SJSA1 (cell line): ENCODE measurements around the gene MS4A15. TPM values are rescaled to one million over a fixed set of nuclear protein-coding genes. Genes with fewer than 3 reads are reported as not detected.

Experiments
- DNase-seq, 2 experiments: peaks; one replicate each; pipeline ENCODE4 v3.0.0-alpha.2; 2015 to 2020; ENCODE audit warnings: low spot score in 2 of 2, low read depth in 1 of 2
- H3K27ac ChIP-seq: fragments of 250-450 bp; sonication (Bioruptor Pico); 2 replicates; pipeline ENCODE4 v1.5.1; 2020; ENCODE audit warnings: mild to moderate bottlenecking, moderate library complexity
- H3K27me3 ChIP-seq: fragments of 250-450 bp; sonication (Bioruptor Pico); replicated peaks from 2 replicates; pipeline ENCODE4 v1.5.1; 2020; ENCODE audit warnings: mild to moderate bottlenecking, moderate library complexity
- H3K36me3 ChIP-seq: fragments of 250-450 bp; sonication (Bioruptor Pico); 2 replicates; pipeline ENCODE4 v1.5.1; 2020; ENCODE audit warnings: mild to moderate bottlenecking
- H3K4me1 ChIP-seq: fragments of 250-450 bp; sonication (Bioruptor Pico); replicated peaks from 2 replicates; pipeline ENCODE4 v1.6.1; 2021; ENCODE audit warnings: mild to moderate bottlenecking
- H3K4me3 ChIP-seq: fragments of 250-450 bp; sonication (Bioruptor Pico); 2 replicates; pipeline ENCODE4 v1.5.1; 2020; ENCODE audit warnings: mild to moderate bottlenecking
- H3K9me3 ChIP-seq: fragments of 250-450 bp; sonication (Bioruptor Pico); replicated peaks from 2 replicates; pipeline ENCODE4 v1.5.1; 2020; ENCODE audit warnings: mild to moderate bottlenecking
- total RNA-seq: library from RNA; depleted of rRNA; stranded (reverse); fragments of >200 nt; shearing (Covaris generic); gene quantifications from 2 replicates; pipeline ENCODE4 v1.2.3, GENCODE V29; 2014

The MS4A15 gene
- total RNA-seq, 1 experiment from 2014 or later, result not detected

- H3K4me1 ChIP-seq, result peaks cover 25% of the 10 kb centered on the region
- DNase-seq, result peak; percentile 86 to 92
- H3K27ac ChIP-seq, result peak overlapping the region; percentile 59
- no peak overlapping the region for H3K4me3 ChIP-seq
- peaks cover 12% of the 10 kb centered on the region for H3K9me3 ChIP-seq
- no peaks in the 10 kb centered on the region for H3K36me3 ChIP-seq
- no peaks in the 10 kb centered on the region for H3K27me3 ChIP-seq
Measured at GRCh38 chr11:60786811-60787567, 30.3 kb downstream of the MS4A15 start.

GRCh38 chr11:60788401-60789125 lies 31.9 kb downstream of the MS4A15 start:
- no peak for DNase-seq
- Histone ChIP-seq H3K27ac (no peak overlapping the region), H3K4me1 (peaks cover 25% of the 10 kb centered on the region), H3K4me3 (no peak overlapping the region), H3K9me3 (peaks cover 12% of the 10 kb centered on the region), H3K36me3 (no peaks in the 10 kb centered on the region), H3K27me3 (peaks cover 2% of the 10 kb centered on the region; the same call in 1 of the 2 replicates)

GRCh38 chr11:60790726-60791125 lies 34.1 kb downstream of the MS4A15 start:
- Histone ChIP-seq H3K27me3 (peaks cover 2% of the 10 kb centered on the region; the same call in 1 of the 2 replicates), H3K4me1 (peaks cover 20% of the 10 kb centered on the region), H3K4me3 (no peak overlapping the region), H3K36me3 (no peaks in the 10 kb centered on the region), H3K9me3 (peaks cover 12% of the 10 kb centered on the region), H3K27ac (no peak overlapping the region)
- no peak for DNase-seq

GRCh38 chr11:60791153-60791933 lies 34.7 kb downstream of the MS4A15 start:
- DNase-seq, result no peak
- H3K36me3 ChIP-seq, result no peaks in the 10 kb centered on the region
- H3K9me3 ChIP-seq, result peaks cover 12% of the 10 kb centered on the region
- no peak overlapping the region for H3K27ac ChIP-seq
- peaks cover 2% of the 10 kb centered on the region; the same call in 1 of the 2 replicates for H3K27me3 ChIP-seq
- no peak overlapping the region for H3K4me3 ChIP-seq
- H3K4me1 ChIP-seq, result peaks cover 14% of the 10 kb centered on the region

GRCh38 chr11:60792521-60792920 lies 35.9 kb downstream of the MS4A15 start:
- Histone ChIP-seq H3K36me3 (no peaks in the 10 kb centered on the region), H3K27me3 (peaks cover 2% of the 10 kb centered on the region; the same call in 1 of the 2 replicates), H3K4me1 (peaks cover 2% of the 10 kb centered on the region), H3K27ac (no peak overlapping the region), H3K4me3 (no peak overlapping the region), H3K9me3 (peaks cover 12% of the 10 kb centered on the region)
- no peak for DNase-seq

- no peaks in the 10 kb centered on the region for H3K36me3 ChIP-seq
- no peak for DNase-seq
- H3K27me3 ChIP-seq, result peaks cover 15% of the 10 kb centered on the region
Measured at GRCh38 chr11:60795291-60795690, 38.6 kb downstream of the MS4A15 start.

GRCh38 chr11:60797846-60798630 lies 41.4 kb downstream of the MS4A15 start:
- no peak overlapping the region for H3K27ac ChIP-seq
- no peak overlapping the region for H3K4me3 ChIP-seq
- H3K36me3 ChIP-seq, result no peaks in the 10 kb centered on the region
- no peak for DNase-seq
- H3K9me3 ChIP-seq, result peaks cover 2% of the 10 kb centered on the region
- H3K4me1 ChIP-seq, result no peaks in the 10 kb centered on the region
- peaks cover 26% of the 10 kb centered on the region for H3K27me3 ChIP-seq

More at GRCh38 chr11:60795291-60795690, 38.6 kb downstream of the MS4A15 start:
- H3K4me3 ChIP-seq, result no peak overlapping the region
- peaks cover 8% of the 10 kb centered on the region for H3K9me3 ChIP-seq
- no peak overlapping the region for H3K27ac ChIP-seq
- no peaks in the 10 kb centered on the region for H3K4me1 ChIP-seq

GRCh38 chr11:60798631-60799030 lies 42.0 kb downstream of the MS4A15 start:
- Histone ChIP-seq H3K4me3 (no peak overlapping the region), H3K36me3 (no peaks in the 10 kb centered on the region), H3K4me1 (no peaks in the 10 kb centered on the region), H3K9me3 (peaks cover 2% of the 10 kb centered on the region), H3K27me3 (peaks cover 32% of the 10 kb centered on the region), H3K27ac (no peak overlapping the region)
- no peak for DNase-seq

- H3K9me3 ChIP-seq, result peaks cover 2% of the 10 kb centered on the region
- H3K4me1 ChIP-seq, result no peaks in the 10 kb centered on the region
- H3K4me3 ChIP-seq, result no peak overlapping the region
- peaks cover 53% of the 10 kb centered on the region for H3K27me3 ChIP-seq
- DNase-seq, result no peak
- no peaks in the 10 kb centered on the region for H3K36me3 ChIP-seq
- H3K27ac ChIP-seq, result no peak overlapping the region
Measured at GRCh38 chr11:60801194-60801593, 44.5 kb downstream of the MS4A15 start.

- H3K27ac ChIP-seq, result no peak overlapping the region
- H3K36me3 ChIP-seq, result no peaks in the 10 kb centered on the region
- no peaks in the 10 kb centered on the region for H3K4me1 ChIP-seq
- peaks cover 2% of the 10 kb centered on the region; the same call in 1 of the 2 replicates for H3K9me3 ChIP-seq
- H3K4me3 ChIP-seq, result no peak overlapping the region
- H3K27me3 ChIP-seq, result peaks cover 63% of the 10 kb centered on the region
- no peak for DNase-seq
Measured at GRCh38 chr11:60803273-60803936, 46.7 kb downstream of the MS4A15 start.

GRCh38 chr11:60809249-60809648 lies 52.6 kb downstream of the MS4A15 start:
- no peak overlapping the region for H3K27ac ChIP-seq
- peaks cover 34% of the 10 kb centered on the region for H3K27me3 ChIP-seq
- no peaks in the 10 kb centered on the region for H3K4me1 ChIP-seq
- no peak overlapping the region for H3K4me3 ChIP-seq
- H3K9me3 ChIP-seq, result no peaks in the 10 kb centered on the region; the same call in 1 of the 2 replicates
- no peak for DNase-seq
- H3K36me3 ChIP-seq, result no peaks in the 10 kb centered on the region

- H3K36me3 ChIP-seq, result no peaks in the 10 kb centered on the region
- no peak overlapping the region for H3K4me3 ChIP-seq
- peaks cover 31% of the 10 kb centered on the region for H3K27me3 ChIP-seq
- no peaks in the 10 kb centered on the region; the same call in 1 of the 2 replicates for H3K9me3 ChIP-seq
- no peak for DNase-seq
- H3K27ac ChIP-seq, result no peak overlapping the region
- no peaks in the 10 kb centered on the region for H3K4me1 ChIP-seq
Measured at GRCh38 chr11:60809691-60810090, 53.0 kb downstream of the MS4A15 start.
